Hepatocyte (in vitro differentiated cells): Measurements from ENCODE around the gene MAPK8. TPM values are rescaled to one million over a fixed set of nuclear protein-coding genes. Genes with fewer than 3 reads are reported as not detected.

Source experiments
- DNase-seq: peaks from one replicate; pipeline ENCODE4 v3.0.0-alpha.2; 2016; ENCODE audit warnings: low spot score
- H2AFZ ChIP-seq: fragments of 200-600 bp; sonication (generic); 2 replicates; pipeline ENCODE4 v1.6.0; 2016; ENCODE audit warnings: antibody characterized with exemption, mild to moderate bottlenecking
- H3K27ac ChIP-seq: fragments of 200-600 bp; sonication (generic); 2 replicates; pipeline ENCODE4 v1.5.1; 2016; ENCODE audit warnings: mild to moderate bottlenecking
- H3K27me3 ChIP-seq: fragments of 200-600 bp; sonication (generic); 2 replicates; pipeline ENCODE4 v1.6.1; 2016
- H3K36me3 ChIP-seq: fragments of 200-600 bp; sonication (generic); replicated peaks from 2 replicates; pipeline ENCODE4 v1.5.1; 2016; ENCODE audit warnings: low read depth; ENCODE audit not compliant: insufficient read depth
- H3K4me1 ChIP-seq: fragments of 200-600 bp; sonication (generic); 2 replicates; pipeline ENCODE4 v1.5.1; 2016; ENCODE audit warnings: mild to moderate bottlenecking, moderate library complexity; ENCODE audit not compliant: insufficient read depth
- H3K4me2 ChIP-seq: fragments of 200-600 bp; sonication (generic); 2 replicates; pipeline ENCODE4 v1.6.0; 2016
- H3K4me3 ChIP-seq: fragments of 200-600 bp; sonication (generic); 2 replicates; pipeline ENCODE4 v1.5.1; 2016; ENCODE audit warnings: mild to moderate bottlenecking
- H3K79me2 ChIP-seq: fragments of 200-600 bp; sonication (generic); 2 replicates; pipeline ENCODE4 v1.6.0; 2017; ENCODE audit warnings: mild to moderate bottlenecking
- H3K9me2 ChIP-seq: fragments of 200-600 bp; sonication (generic); replicated peaks from 2 replicates; pipeline ENCODE4 v1.6.0; 2017; ENCODE audit warnings: mild to moderate bottlenecking; ENCODE audit not compliant: insufficient read depth
- H3K9me3 ChIP-seq: fragments of 200-600 bp; sonication (generic); 2 replicates; pipeline ENCODE4 v1.5.1; 2016; ENCODE audit warnings: low read depth, mild to moderate bottlenecking
- H4K20me1 ChIP-seq: fragments of 200-600 bp; sonication (generic); 2 replicates; pipeline ENCODE4 v1.6.0; 2016; ENCODE audit warnings: mild to moderate bottlenecking; ENCODE audit not compliant: insufficient read depth, poor library complexity, severe bottlenecking
- CTCF ChIP-seq: fragments of 200-600 bp; sonication (generic); IDR thresholded peaks from 2 replicates; pipeline ENCODE4 v1.5.1; 2016; ENCODE audit warnings: antibody characterized with exemption, mild to moderate bottlenecking; ENCODE audit not compliant: poor library complexity
- EZH2 ChIP-seq: fragments of 200-600 bp; sonication (generic); IDR thresholded peaks from 2 replicates; pipeline ENCODE4 v1.6.1; 2016; ENCODE audit warnings: antibody characterized with exemption, mild to moderate bottlenecking, borderline replicate concordance
- EZH2phosphoT487 ChIP-seq: fragments of 200-600 bp; sonication (generic); IDR thresholded peaks from one replicate; pipeline ENCODE4 v1.6.1; 2018; ENCODE audit warnings: antibody characterized with exemption, mild to moderate bottlenecking, low read depth, moderate library complexity; ENCODE audit not compliant: unreplicated experiment, severe bottlenecking
- WGBS: methylation state at CpG from one replicate; pipeline ENCODE4 v1.1.6; 2016; ENCODE audit warnings: low lambda C conversion rate; ENCODE audit errors: missing lambda C conversion rate; 5-methylcytosine and 5-hydroxymethylcytosine counted together
- polyA plus RNA-seq: library from polyadenylated mRNA; unstranded; fragments of >200 nt; fragmentation: Nextera tagmentation; extraction: Ambion mirVana; gene quantifications from 2 replicates; pipeline ENCODE4 v1.2.1, GENCODE V29; 2016
- total RNA-seq: library from RNA; depleted of rRNA; stranded (reverse); fragments of >200 nt; gene quantifications from 2 replicates; pipeline ENCODE4 v1.2.3, GENCODE V29; 2014

The MAPK8 gene
- total and polyA plus RNA-seq, 2 experiments from 2014 or later: 20.9 to 73.2 TPM

DNA sequence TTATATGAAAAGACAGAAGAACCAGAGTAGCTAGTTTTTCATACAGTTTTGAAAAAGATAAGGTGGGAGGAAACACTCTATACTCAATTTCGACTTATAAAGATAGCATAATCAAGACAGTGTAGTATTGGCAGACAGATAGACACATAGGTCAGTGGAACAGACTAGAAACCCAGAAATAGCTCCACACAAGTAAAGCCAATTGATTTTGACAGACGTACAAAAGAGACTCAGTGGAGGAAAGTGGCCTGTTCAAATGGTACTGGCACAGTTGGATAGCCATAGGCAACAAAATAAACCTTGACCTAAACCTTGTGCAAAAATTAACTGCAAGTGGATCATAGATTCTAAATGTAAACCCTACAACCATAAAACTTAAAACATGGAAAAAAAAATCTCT is 46.8 kb downstream of the MAPK8 start:
- TF ChIP-seq EZH2phosphoT487: no peak
- no peak for TF ChIP-seq CTCF
- TF ChIP-seq EZH2: no peak

DNA sequence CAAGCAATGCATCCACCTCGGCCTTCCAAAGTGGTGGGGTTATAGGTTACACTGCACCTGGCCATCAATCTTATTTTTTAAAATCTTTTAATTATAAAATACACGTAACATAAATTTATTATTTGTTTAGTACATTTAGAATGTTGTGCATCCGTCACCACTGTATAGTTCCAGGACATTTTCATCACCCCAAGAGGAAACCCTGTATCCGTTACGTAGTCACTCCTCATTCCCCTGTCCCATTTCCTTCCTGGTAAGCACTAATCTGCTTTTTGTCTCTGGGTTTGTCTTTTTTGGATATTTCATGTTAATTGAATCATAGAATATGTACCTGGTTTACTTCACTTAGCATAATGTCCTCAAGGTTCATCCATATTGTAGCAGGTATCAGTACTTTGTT is 51.2 kb downstream of the MAPK8 start:
- H3K27me3 ChIP-seq: no peaks in the 10 kb centered on the region
- no peak overlapping the region for H3K4me2 ChIP-seq
- peaks cover 6% of the 10 kb centered on the region for H4K20me1 ChIP-seq
- H3K9me2 ChIP-seq: no peaks in the 10 kb centered on the region
- no peaks in the 10 kb centered on the region for H3K36me3 ChIP-seq
- no peaks in the 10 kb centered on the region for H3K4me1 ChIP-seq
- DNase-seq: no peak
- no peaks in the 10 kb centered on the region for H3K9me3 ChIP-seq
- H3K27ac ChIP-seq: no peak overlapping the region
- no peak overlapping the region for H3K4me3 ChIP-seq
- H2AFZ ChIP-seq: no peak overlapping the region
- H3K79me2 ChIP-seq: peaks cover 67% of the 10 kb centered on the region
- TF ChIP-seq EZH2phosphoT487 (no peak), CTCF (no peak), EZH2 (no peak)
- 98% methylated on average over 5 of the region's 5 CpGs for WGBS

More for the DNA sequence above, 46.8 kb downstream of the MAPK8 start:
- 98% methylated on average over 2 of the region's 2 CpGs for WGBS
- Histone ChIP-seq H3K4me1 (no peaks in the 10 kb centered on the region), H2AFZ (no peak overlapping the region), H3K79me2 (peaks cover 58% of the 10 kb centered on the region), H3K4me3 (no peak overlapping the region), H3K4me2 (no peak overlapping the region), H4K20me1 (no peaks in the 10 kb centered on the region), H3K27ac (no peak overlapping the region), H3K9me2 (no peaks in the 10 kb centered on the region), H3K9me3 (peaks cover 9% of the 10 kb centered on the region), H3K36me3 (no peaks in the 10 kb centered on the region), H3K27me3 (no peaks in the 10 kb centered on the region)
- no peak for DNase-seq

GRCh38 chr10:48358162-48358561 is 51.7 kb downstream of the MAPK8 start:
- Histone ChIP-seq H3K27me3 (no peaks in the 10 kb centered on the region), H2AFZ (no peak overlapping the region), H3K79me2 (peaks cover 63% of the 10 kb centered on the region), H3K27ac (no peak overlapping the region), H3K36me3 (no peaks in the 10 kb centered on the region), H3K4me3 (no peak overlapping the region), H3K4me2 (no peak overlapping the region), H3K4me1 (no peaks in the 10 kb centered on the region), H3K9me3 (no peaks in the 10 kb centered on the region), H4K20me1 (peaks cover 6% of the 10 kb centered on the region), H3K9me2 (no peaks in the 10 kb centered on the region)
- no peak for DNase-seq
- WGBS: 97% methylated on average over 1 of the region's 1 CpG
- TF ChIP-seq EZH2phosphoT487 (no peak), CTCF (no peak), EZH2 (no peak)

- no peak overlapping the region for H3K4me3 ChIP-seq
- H3K9me3 ChIP-seq: no peaks in the 10 kb centered on the region
- no peaks in the 10 kb centered on the region for H3K4me1 ChIP-seq
- no peak overlapping the region for H3K27ac ChIP-seq
- H2AFZ ChIP-seq: no peak overlapping the region
- H3K4me2 ChIP-seq: no peak overlapping the region
- no peaks in the 10 kb centered on the region for H3K36me3 ChIP-seq
- TF ChIP-seq EZH2phosphoT487 (no peak), EZH2 (no peak), CTCF (no peak)
- peaks cover 6% of the 10 kb centered on the region for H4K20me1 ChIP-seq
- H3K27me3 ChIP-seq: no peaks in the 10 kb centered on the region
- no peak for DNase-seq
- WGBS: 96% methylated on average over 5 of the region's 5 CpGs
- H3K79me2 ChIP-seq: peaks cover 61% of the 10 kb centered on the region
- H3K9me2 ChIP-seq: no peaks in the 10 kb centered on the region
Measured at GRCh38 chr10:48358838-48359237, 52.4 kb downstream of the MAPK8 start.
